Coronary artery (tissue), 2 donors: ENCODE results near the gene IRX4.
"Not testable (repeated sequence)": the region's sequence is repeated elsewhere in the genome, so short reads cannot be mapped to it uniquely, and the experiment has no call there.

ENCODE experiments used
- DNase-seq: peaks from one replicate; pipeline ENCODE4 v3.0.0-alpha.2; 2017; ENCODE audit warnings: low spot score
- H3K27ac ChIP-seq, 2 donors: fragments of 200-600 bp; sonication (generic); one replicate each; pipeline ENCODE4 v1.5.1; 2016 to 2019
- H3K4me3 ChIP-seq: fragments of 200-600 bp; sonication (generic); 2 replicates; pipeline ENCODE4 v1.5.1; 2016; ENCODE audit warnings: mild to moderate bottlenecking, moderate library complexity
- TF ChIP-seq, protein P1 (sequence below): fragments of 200-600 bp; sonication (generic); IDR thresholded peaks from one replicate; pipeline ENCODE4 v1.5.1; 2019; ENCODE audit warnings: antibody characterized with exemption

The IRX4 gene

DNA sequence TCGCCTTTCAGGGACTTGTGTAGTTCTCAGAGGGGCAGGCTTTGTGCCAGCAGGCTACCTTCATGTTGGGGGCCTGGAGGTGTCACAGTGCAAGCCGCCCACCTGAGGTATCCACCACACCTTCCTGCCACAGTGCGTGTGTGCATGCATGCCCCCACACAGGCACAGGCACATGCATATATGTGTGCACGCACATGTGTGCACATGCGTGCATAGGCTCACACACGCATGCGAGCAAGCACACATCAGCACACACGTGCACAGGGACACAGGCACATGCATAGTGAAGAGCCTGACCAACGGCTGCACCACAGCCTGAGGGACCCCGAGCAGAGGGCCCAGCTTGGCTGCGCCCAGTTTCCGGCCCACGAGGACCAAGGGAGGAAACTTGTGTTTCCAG is 36.1 kb downstream of the IRX4 start:
- Histone ChIP-seq H3K4me3 (no peak overlapping the region), H3K27ac (no peak overlapping the region)
- no peak for DNase-seq
- TF ChIP-seq, protein P1, sequence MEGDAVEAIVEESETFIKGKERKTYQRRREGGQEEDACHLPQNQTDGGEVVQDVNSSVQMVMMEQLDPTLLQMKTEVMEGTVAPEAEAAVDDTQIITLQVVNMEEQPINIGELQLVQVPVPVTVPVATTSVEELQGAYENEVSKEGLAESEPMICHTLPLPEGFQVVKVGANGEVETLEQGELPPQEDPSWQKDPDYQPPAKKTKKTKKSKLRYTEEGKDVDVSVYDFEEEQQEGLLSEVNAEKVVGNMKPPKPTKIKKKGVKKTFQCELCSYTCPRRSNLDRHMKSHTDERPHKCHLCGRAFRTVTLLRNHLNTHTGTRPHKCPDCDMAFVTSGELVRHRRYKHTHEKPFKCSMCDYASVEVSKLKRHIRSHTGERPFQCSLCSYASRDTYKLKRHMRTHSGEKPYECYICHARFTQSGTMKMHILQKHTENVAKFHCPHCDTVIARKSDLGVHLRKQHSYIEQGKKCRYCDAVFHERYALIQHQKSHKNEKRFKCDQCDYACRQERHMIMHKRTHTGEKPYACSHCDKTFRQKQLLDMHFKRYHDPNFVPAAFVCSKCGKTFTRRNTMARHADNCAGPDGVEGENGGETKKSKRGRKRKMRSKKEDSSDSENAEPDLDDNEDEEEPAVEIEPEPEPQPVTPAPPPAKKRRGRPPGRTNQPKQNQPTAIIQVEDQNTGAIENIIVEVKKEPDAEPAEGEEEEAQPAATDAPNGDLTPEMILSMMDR, result no peak

DNA sequence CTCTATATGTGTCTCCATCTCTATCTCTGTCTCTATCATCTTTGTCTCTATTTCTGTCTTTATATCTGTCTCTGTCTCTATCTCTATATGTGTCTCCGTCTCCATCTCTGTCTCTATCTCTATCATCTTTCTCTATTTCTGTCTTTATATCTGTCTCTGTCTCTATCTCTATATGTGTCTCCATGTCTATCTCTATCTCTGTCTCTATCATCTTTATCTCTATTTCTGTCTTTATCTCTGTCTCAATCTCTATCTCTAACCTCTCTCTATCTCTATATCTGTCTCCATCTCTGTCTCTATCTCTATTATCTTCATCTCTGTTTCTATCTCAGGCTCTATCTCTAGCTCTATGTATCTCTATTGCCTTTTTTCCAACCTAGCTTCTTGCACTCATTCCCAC is 37.0 kb downstream of the IRX4 start:
- H3K27ac ChIP-seq, result no peak overlapping the region
- TF ChIP-seq, protein P1, result no peak
- no peak overlapping the region for H3K4me3 ChIP-seq

DNA sequence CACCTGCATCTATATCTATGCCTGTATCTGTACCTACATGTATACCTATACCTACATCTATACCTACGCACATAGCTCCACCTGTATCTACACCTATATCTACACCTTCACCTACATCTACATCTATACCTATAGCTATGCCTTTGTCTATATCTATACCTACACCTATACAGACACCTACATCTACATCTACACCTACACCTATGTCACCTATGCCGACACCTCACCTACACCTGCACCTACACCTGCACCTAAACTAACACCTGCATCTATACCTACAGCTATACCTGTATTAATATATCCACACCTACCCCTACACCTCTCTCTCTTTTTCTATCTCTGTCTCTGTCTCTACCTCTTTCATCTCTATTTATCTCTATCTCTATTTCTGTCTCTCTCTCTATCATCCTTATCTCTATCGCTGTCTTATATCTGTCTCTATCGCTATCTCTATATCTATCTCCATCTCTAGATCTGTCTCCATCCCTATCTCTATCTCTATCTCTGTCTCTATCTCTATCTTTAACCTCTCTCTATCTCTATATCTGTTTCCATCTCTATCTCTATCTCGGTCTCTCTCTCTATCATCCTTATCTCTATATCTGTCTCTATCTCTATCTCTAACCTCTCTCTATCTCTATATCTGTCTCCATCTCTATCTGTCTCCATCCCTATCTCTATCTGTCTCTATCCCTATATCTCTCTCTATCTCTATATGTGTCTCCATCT is 37.9 kb downstream of the IRX4 start:
- TF ChIP-seq, protein P1, result no peak
- H3K4me3 ChIP-seq, result no peak overlapping the region
- DNase-seq, result no peak
- H3K27ac ChIP-seq, result no peak overlapping the region

More for the DNA sequence above, 37.0 kb downstream of the IRX4 start:
- DNase-seq, result no peak

DNA sequence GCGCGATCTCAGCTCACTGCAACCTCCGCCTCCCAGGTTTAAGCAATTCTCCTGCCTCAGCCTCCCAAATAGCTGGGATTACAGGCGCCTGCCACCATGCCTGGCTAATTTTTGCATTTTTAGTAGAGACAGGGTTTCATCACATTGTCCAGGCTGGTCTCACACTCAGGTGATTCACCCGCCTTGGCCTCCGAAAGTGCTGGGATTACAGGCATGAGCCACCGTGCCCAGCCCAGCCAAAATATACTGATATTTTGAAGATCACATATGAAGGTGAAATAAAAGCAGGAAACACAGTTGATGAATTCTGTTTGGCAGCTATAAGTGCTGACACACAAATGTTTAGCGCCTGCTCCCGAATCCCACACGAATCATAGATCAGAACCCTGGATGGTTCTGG is 39.0 kb downstream of the IRX4 start:
- H3K4me3 ChIP-seq, H3K27ac ChIP-seq, DNase-seq: not testable (repeated sequence)

DNA sequence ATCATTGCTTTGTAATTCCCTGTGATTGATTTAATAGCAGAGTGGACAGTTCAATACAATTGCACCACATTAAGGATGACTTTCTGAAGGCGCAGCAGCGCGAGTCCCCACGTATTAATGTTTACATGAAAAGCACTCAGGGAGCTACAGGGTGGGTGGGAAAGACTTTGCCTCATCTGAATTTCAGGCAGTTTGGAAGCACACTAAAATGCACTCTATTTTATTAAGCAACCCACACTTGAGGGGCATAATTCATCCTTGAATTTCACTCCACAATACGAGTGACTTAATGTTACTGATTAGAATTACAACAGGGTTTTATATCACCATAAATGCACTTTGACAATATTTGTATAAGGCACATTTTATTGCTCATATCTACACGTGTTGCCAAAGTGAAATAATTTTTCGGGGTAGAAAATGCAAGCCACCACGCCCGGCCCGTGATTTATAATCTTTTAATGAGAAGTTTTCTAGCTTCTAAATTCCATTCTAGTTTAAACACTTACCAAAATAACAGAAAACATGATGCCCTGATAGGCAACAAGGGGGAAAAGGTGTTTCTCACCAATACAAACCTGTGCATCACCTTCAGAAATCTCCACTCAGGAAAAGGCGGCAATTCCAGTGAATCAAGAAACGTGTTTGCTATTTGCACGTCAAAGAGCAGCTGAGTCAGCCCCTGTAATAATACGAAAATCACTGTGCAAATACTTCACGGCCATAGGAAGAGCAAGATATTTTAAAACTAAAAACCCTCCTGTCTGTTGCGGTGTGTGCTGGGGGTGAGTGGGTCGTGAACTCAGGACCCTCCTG is 40.5 kb downstream of the IRX4 start:
- DNase-seq, result no peak
- TF ChIP-seq, protein P1, result no peak
- Histone ChIP-seq H3K4me3 (no peak overlapping the region), H3K27ac (no peak overlapping the region)

DNA sequence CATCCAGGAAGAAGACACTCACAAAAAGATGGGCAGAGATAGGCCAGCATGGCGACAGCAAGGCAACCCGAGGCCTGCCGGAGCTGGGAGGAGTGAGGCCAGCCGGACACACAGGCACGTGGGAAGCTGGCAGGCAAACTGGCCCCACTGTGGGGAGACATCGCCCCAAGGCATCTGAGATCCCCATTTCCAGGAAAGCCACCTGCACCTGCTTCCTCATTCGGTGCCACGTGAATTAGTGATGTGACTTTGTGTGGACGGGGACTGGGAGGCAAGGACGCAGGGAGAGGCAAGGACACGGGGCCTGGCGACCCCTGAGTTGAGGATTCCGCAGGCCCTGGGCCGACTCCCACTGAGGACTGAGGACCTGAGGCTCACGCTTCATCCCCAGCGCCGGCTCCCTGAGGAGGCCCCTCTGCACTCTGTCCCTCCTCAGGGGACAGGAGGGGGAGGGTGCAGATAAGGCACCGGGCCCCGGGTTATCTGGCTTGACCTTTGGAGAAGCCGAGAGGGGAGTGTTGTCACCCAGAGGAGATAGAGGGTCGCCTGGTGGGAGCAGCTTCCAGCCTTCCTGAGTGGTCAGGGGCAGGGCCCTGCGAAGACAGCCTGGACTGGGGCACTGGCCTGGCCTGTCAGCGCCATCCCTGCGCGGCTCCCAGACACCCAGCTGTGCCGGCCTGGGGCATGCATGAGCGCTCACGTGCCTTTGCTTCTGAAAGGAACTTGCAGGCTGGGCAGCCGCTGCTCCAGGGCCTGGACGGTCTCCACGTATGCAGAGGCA is 41.8 kb downstream of the IRX4 start:
- no peak overlapping the region for H3K27ac ChIP-seq
- no peak overlapping the region for H3K4me3 ChIP-seq
- TF ChIP-seq, protein P1, result no peak
- DNase-seq, result no peak

DNA sequence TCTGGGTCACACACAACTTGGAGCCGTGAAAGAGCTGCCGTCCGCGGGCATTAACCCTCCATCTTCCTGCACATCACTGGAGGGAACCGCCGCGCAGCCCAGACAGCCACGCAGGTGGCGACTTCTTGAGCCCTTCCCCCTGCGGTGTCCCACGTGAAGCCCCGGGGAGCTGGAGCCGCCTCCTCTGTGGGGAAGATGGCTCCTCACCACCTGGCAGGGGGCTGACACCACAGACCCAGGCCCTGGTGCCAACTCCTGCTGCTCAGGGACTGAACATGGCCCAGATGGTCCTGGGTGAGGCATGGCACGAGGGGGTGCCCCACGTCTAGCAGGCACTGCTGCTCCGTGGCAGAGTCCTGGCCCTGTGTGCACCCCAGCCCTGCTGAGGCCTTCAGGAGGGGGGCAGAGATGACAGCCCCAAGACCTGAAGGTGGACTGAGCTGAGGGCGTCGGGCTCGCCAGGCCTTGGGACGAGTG is 42.6 kb downstream of the IRX4 start:
- Histone ChIP-seq H3K4me3 (no peak overlapping the region), H3K27ac (no peak overlapping the region)
- TF ChIP-seq, protein P1, result no peak
- DNase-seq, result no peak
